Ramos (cell line): ENCODE data around the gene ACOX3.
"Not testable (repeated sequence)": the region's sequence is repeated elsewhere in the genome, so short reads cannot be mapped to it uniquely, and the experiment has no call there.

Experiments used
- in situ Hi-C: fragments of 300-500 bp; cut with MboI; formaldehyde crosslinking; loops from one replicate; pipeline ENCODE4 v1.14.3; 2022; ENCODE audit warnings: low sequenced_read_pairs; ENCODE audit not compliant: unreplicated experiment

ACOX3 gene

GRCh38 chr4:8435656-8436121 lies 4.8 kb downstream of the ACOX3 start:
- in situ Hi-C loops: no loop called here

- in situ Hi-C loops: no loop called here
These were observed 6.1 kb downstream of the ACOX3 start for GRCh38 chr4:8434251-8435073.

- in situ Hi-C loops: no loop called here
These were observed 7.4 kb downstream of the ACOX3 start for GRCh38 chr4:8433136-8433535.

- in situ Hi-C loops: no loop called here
These were observed 9.0 kb downstream of the ACOX3 start for GRCh38 chr4:8431553-8431952.

- in situ Hi-C loops: no loop called here
These were observed 12.0 kb downstream of the ACOX3 start for GRCh38 chr4:8428288-8429097.

GRCh38 chr4:8427761-8428287 lies 12.7 kb downstream of the ACOX3 start:
- in situ Hi-C loops: no loop called here

- in situ Hi-C loops: no loop called here
These were observed 13.3 kb downstream of the ACOX3 start for GRCh38 chr4:8427262-8427661.

GRCh38 chr4:8422786-8423185 lies 17.7 kb downstream of the ACOX3 start:
- in situ Hi-C loops: no loop called here

GRCh38 chr4:8422327-8422726 lies 18.2 kb downstream of the ACOX3 start:
- in situ Hi-C loops: no loop called here

GRCh38 chr4:8420151-8420550 lies 20.4 kb downstream of the ACOX3 start:
- in situ Hi-C loops: not testable (repeated sequence)

- in situ Hi-C loops: no loop called here
These were observed 21.1 kb downstream of the ACOX3 start for GRCh38 chr4:8419222-8420041.

- in situ Hi-C loops: no loop called here
These were observed 23.4 kb downstream of the ACOX3 start for GRCh38 chr4:8417071-8417614.

- in situ Hi-C loops: no loop called here
These were observed 26.1 kb downstream of the ACOX3 start for GRCh38 chr4:8414377-8414776.

GRCh38 chr4:8412288-8412687 lies 28.2 kb downstream of the ACOX3 start:
- in situ Hi-C loops: no loop called here

GRCh38 chr4:8411351-8412180 lies 29.0 kb downstream of the ACOX3 start:
- in situ Hi-C loops: no loop called here

GRCh38 chr4:8410641-8411271 lies 29.8 kb downstream of the ACOX3 start:
- in situ Hi-C loops: no loop called here

GRCh38 chr4:8410066-8410625 lies 30.4 kb downstream of the ACOX3 start:
- in situ Hi-C loops: no loop called here

- in situ Hi-C loops: no loop called here
These were observed 31.1 kb downstream of the ACOX3 start for GRCh38 chr4:8409264-8410065.
